SK-N-SH (cell line): ENCODE data around the gene RETSAT.

ENCODE experiments used
- CTCF ChIP-seq: fragments of 200-600 bp; sonication (generic); IDR thresholded peaks from 2 replicates; pipeline ENCODE4 v1.6.1; 2017; ENCODE audit warnings: antibody characterized with exemption, mild to moderate bottlenecking, moderate library complexity
- TAF1 ChIP-seq: IDR thresholded peaks from 2 replicates; pipeline ENCODE4 v1.6.1; 2012; ENCODE audit warnings: low read depth, mild to moderate bottlenecking, low read length, moderate library complexity, borderline replicate concordance

DNA sequence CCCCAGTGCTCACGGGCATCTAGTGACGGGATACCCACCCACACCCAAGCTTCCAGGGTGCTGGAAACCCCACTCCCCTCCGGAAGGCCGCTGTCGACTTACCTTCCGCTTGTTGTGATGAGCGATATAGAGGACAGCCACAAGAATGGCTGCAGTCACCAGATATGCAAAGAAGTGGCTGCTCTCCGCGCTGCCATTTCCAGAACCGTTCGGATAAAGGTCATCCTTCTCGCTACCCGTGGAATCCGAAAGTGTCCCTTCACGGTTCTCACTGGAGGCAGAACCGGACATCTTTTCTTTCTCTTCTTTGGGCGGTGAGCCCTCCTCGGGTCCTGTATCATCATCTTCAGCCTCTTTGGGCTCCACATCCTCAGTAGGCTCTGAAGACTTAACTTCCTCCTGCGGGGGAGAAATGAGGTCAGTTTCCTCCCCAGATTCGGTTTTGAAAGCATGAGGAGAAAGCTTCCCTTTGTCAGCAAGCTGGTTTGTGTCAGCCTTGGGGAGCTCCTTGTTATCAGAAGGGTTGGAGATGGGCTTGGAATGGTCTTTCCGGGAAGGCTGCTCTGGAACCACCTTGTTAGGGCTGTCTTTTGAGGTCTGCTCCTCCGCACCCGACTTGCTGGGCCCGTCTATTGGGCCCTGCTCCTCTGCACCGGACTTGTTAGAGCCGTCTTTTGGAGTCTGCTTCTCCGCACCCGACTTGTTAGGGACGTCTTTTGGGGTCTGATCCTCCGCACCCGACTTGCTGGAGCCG lies 27.7 kb downstream of the RETSAT start:
- TF ChIP-seq TAF1 (no peak), CTCF (no peak)
